Thyroid gland (tissue), 4 donors: ENCODE data around the gene TARM1. TPM values are rescaled to one million over a fixed set of nuclear protein-coding genes. Genes with fewer than 3 reads are reported as not detected.

Source experiments
- DNase-seq, 2 donors: peaks; one replicate each; pipeline ENCODE4 v3.0.0-alpha.2; 2019
- H3K27ac ChIP-seq, 3 donors: fragments of 200-600 bp; sonication (generic); 1 replicate in 2 of 3; 2 replicates in 1 of 3; pipeline ENCODE4 v1.5.1; 2016 to 2019; ENCODE audit warnings: mild to moderate bottlenecking in 1 of 3, moderate library complexity in 1 of 3
- H3K27me3 ChIP-seq: fragments of 200-600 bp; sonication (generic); one replicate; pipeline ENCODE4 v1.5.1; 2019
- H3K36me3 ChIP-seq, 2 donors: fragments of 200-600 bp; sonication (generic); one replicate each; pipeline ENCODE4 v1.5.1; 2016 to 2019
- H3K4me1 ChIP-seq, 2 donors: fragments of 200-600 bp; sonication (generic); one replicate each; pipeline ENCODE4 v1.5.1; 2017 to 2019
- H3K4me3 ChIP-seq, 3 donors: fragments of 200-600 bp; sonication (generic); replicated peaks in 1 of 3; 1 replicate in 2 of 3; 2 replicates in 1 of 3; pipeline ENCODE4 v1.5.1; 2016; ENCODE audit warnings: mild to moderate bottlenecking in 1 of 3
- H3K9me3 ChIP-seq: fragments of 200-600 bp; sonication (generic); one replicate; pipeline ENCODE4 v1.5.1; 2017
- POLR2A ChIP-seq, 2 donors: fragments of 450-650 bp; IDR thresholded peaks; one replicate each; pipeline ENCODE4 v1.6.1; 2017; ENCODE audit warnings: antibody characterized with exemption in 2 of 2, mild to moderate bottlenecking in 2 of 2, moderate library complexity in 1 of 2
- WGBS, 2 donors: methylation state at CpG; one replicate each; pipeline ENCODE4 v1.1.5; 2017; 5-methylcytosine and 5-hydroxymethylcytosine counted together
- intact Hi-C: fragments of 100-400 bp; cut with DNase I; formaldehyde crosslinking; loops from one replicate; pipeline ENCODE4 v1.15.1; 2023
- total RNA-seq, 4 donors: library from RNA; depleted of rRNA; stranded (reverse); fragments of >200 nt; gene quantifications; one replicate each; pipeline ENCODE4 v1.2.3, GENCODE V29; 2016
- TF ChIP-seq, protein P1 (sequence below), 6 experiments: fragments of 200-600 bp in 3 of 6; fragments of 450-650 bp in 3 of 6; sonication (generic) in 3 of 6; IDR thresholded peaks; one replicate each; pipeline ENCODE4 v1.5.1; 2016 to 2019; ENCODE audit warnings: antibody characterized with exemption in 6 of 6, mild to moderate bottlenecking in 2 of 6, inconsistent platforms in 1 of 6, moderate library complexity in 1 of 6

The TARM1 gene
- total RNA-seq, 4 donors from 2014 or later = not detected

DNA sequence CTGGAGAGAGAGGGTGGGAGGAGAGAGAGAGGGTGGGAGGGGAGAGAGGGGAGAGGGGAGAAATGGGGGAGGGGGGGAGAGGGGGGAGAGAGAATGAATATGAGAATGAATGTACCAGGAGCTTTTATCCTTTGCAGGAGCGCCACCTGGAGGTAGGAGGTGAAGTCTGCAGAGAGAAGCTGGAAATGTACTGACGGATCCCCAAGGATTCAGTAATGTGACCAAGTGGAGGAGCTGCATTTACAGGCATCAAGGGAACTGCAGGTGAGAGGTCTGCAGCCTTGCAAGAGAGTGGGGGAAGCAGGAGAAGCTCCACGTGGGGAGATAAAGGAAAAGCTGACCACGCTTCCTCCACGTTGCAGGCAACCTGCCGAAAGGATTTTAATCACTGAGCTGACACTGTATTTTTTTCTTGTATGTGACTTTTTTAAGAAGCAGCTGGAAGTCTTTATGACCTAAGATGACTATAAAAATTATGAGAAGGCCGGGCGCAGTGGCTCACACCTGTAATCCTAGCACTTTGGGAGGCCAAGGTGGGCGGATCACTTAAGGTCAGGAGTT lies 51.2 kb downstream of the TARM1 start:
- intact Hi-C loops = no loop called here
- peak; percentile 22 to 30 for DNase-seq
- TF ChIP-seq, protein P1, sequence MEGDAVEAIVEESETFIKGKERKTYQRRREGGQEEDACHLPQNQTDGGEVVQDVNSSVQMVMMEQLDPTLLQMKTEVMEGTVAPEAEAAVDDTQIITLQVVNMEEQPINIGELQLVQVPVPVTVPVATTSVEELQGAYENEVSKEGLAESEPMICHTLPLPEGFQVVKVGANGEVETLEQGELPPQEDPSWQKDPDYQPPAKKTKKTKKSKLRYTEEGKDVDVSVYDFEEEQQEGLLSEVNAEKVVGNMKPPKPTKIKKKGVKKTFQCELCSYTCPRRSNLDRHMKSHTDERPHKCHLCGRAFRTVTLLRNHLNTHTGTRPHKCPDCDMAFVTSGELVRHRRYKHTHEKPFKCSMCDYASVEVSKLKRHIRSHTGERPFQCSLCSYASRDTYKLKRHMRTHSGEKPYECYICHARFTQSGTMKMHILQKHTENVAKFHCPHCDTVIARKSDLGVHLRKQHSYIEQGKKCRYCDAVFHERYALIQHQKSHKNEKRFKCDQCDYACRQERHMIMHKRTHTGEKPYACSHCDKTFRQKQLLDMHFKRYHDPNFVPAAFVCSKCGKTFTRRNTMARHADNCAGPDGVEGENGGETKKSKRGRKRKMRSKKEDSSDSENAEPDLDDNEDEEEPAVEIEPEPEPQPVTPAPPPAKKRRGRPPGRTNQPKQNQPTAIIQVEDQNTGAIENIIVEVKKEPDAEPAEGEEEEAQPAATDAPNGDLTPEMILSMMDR (IDR thresholded peaks at IDR 0.05) = peak in 3 of 6 experiments; percentile 22 to 52 (median 31)
- TF ChIP-seq POLR2A (IDR thresholded peaks at IDR 0.05) = no peak

DNA sequence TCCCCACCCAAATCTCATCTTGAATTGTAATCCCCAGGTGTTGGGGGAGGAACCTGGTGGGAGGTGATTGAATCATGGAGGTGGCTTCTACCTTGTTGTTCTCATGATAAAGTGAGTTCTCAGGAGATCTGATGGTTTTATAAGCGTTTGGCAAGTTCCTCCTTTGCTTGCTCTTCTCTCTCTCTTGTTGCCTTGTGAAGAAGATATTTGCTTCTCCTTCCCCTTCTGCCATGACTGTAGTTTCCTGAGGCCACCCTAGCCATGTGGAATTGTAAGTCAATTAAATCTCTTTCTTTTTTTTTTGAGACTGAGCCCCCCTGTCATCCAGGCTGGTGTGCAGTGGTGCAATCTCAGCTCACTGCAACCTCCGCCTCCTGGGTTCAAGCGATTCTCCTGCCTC lies 51.9 kb downstream of the TARM1 start:
- intact Hi-C loops = no loop called here
- TF ChIP-seq, protein P1 (IDR thresholded peaks at IDR 0.05) = no peak
- no peak for TF ChIP-seq POLR2A (IDR thresholded peaks at IDR 0.05)
- H3K36me3 ChIP-seq = no peaks in the 10 kb centered on the region
- no peak overlapping the region for H3K4me3 ChIP-seq
- 73 to 78% methylated on average over 3 of the region's 3 CpGs for WGBS, 2 donors
- no peaks in the 10 kb centered on the region for H3K9me3 ChIP-seq
- no peaks in the 10 kb centered on the region for H3K4me1 ChIP-seq
- no peak overlapping the region for H3K27ac ChIP-seq
- no peaks in the 10 kb centered on the region for H3K27me3 ChIP-seq
- no peak for DNase-seq

More for the DNA sequence above, 51.2 kb downstream of the TARM1 start:
- Histone ChIP-seq H3K4me3 (no peak overlapping the region), H3K36me3 (no peaks in the 10 kb centered on the region), H3K4me1 (no peaks in the 10 kb centered on the region), H3K27ac (no peak overlapping the region), H3K9me3 (no peaks in the 10 kb centered on the region), H3K27me3 (no peaks in the 10 kb centered on the region)
- 40 to 45% methylated on average over 9 of the region's 9 CpGs for WGBS, 2 donors

DNA sequence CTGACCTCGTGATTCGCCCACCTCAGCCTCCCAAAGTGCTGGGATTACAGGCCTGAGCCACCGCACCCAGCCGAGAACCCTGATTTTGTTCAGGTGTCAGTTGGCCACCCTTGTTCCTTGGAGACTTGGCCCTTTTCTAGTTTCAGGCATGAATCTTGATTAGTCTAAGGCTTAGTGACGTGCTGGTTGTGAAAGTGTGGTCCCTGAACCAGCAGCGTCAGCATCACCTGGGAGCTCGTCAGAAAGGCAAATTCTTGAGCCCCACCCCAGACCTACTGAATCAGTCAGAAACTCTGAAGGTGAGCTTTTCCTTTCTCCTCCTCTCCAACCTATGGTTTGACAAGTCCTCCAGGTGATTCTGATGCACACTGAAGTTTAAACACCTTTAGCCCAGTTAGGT lies 54.5 kb downstream of the TARM1 start:
- Histone ChIP-seq H3K27ac (no peak overlapping the region), H3K9me3 (no peaks in the 10 kb centered on the region), H3K27me3 (no peaks in the 10 kb centered on the region), H3K4me3 (no peak overlapping the region), H3K36me3 (no peaks in the 10 kb centered on the region), H3K4me1 (no peaks in the 10 kb centered on the region)
- WGBS, 2 donors = 51 to 69% methylated on average over 7 of the region's 7 CpGs
- intact Hi-C loops = no loop called here
- no peak for DNase-seq
- TF ChIP-seq POLR2A (IDR thresholded peaks at IDR 0.05) = no peak
- TF ChIP-seq, protein P1 (IDR thresholded peaks at IDR 0.05) = no peak

DNA sequence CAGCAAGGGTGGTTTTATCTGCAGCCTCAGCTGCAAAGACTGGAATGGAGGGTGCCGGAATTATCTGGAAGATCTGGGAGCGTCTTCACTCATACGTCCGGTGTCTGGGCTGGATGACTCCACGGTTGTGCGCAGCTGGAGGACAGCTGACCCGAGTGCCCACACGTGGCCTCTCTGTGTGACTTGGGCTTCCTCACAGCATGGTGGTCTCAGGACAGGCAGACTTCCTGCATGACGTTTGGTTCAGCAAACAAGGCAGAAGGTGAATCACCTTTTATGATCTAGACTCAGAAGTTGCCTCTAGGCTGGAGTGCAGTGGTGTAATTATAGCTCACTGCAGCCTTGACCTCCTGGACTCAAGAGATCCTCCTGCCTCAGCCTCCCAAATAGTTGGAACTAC lies 56.5 kb downstream of the TARM1 start:
- H3K36me3 ChIP-seq = no peaks in the 10 kb centered on the region
- TF ChIP-seq, protein P1 (IDR thresholded peaks at IDR 0.05) = no peak
- no peak for TF ChIP-seq POLR2A (IDR thresholded peaks at IDR 0.05)
- intact Hi-C loops = loop anchor here (5.0 kb wide), 1 partner anchor 182 kb away; no protein-coding TSS in a partner anchor
- no peak for DNase-seq
- no peak overlapping the region for H3K27ac ChIP-seq
- no peaks in the 10 kb centered on the region for H3K9me3 ChIP-seq
- H3K27me3 ChIP-seq = no peaks in the 10 kb centered on the region
- H3K4me3 ChIP-seq = no peak overlapping the region
- H3K4me1 ChIP-seq = no peaks in the 10 kb centered on the region
- 73 to 76% methylated on average over 6 to 8 of the region's 9 CpGs for WGBS, 2 donors

DNA sequence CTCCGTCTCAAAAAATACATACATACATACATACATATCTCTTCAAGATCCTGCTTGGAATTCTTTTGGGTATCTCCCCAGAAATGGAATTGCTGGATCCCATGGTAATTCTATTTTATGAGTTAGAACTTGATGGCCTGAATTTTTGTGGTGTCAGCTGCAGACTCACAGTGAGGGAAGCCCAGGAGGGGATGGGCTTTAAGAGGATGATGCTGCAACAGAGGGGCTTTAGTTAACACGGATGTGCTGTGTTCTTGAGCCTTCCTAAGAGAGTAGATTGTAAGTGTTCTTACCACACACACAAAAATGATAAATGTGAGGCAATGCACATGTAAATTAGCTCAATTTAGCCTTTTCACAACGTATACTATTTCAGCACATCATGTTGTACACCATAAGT lies 58.0 kb downstream of the TARM1 start:
- 35 to 38% methylated on average over 3 of the region's 3 CpGs for WGBS, 2 donors
- TF ChIP-seq, protein P1 (IDR thresholded peaks at IDR 0.05) = no peak
- TF ChIP-seq POLR2A (IDR thresholded peaks at IDR 0.05) = no peak
- Histone ChIP-seq H3K36me3 (no peaks in the 10 kb centered on the region), H3K9me3 (no peaks in the 10 kb centered on the region), H3K4me1 (no peaks in the 10 kb centered on the region), H3K4me3 (no peak overlapping the region), H3K27ac (no peak overlapping the region), H3K27me3 (no peaks in the 10 kb centered on the region)
- no peak for DNase-seq
- intact Hi-C loops = loop anchor here (5.0 kb wide), 1 partner anchor 181 kb away; no protein-coding TSS in a partner anchor
